Type B pancreatic cell (in vitro differentiated cells): ENCODE data around the gene ITGA8. TPM values are rescaled to one million over a fixed set of nuclear protein-coding genes. Genes with fewer than 3 reads are reported as not detected.

ENCODE experiments used
- DNase-seq: peaks from one replicate; pipeline ENCODE4 v3.0.0; 2021; ENCODE audit warnings: mixed read lengths; ENCODE audit not compliant: unreplicated experiment; ENCODE audit errors: extremely low spot score
- H3K27ac Mint-ChIP-seq: 2 replicates; pipeline ENCODE4 v1.8.0; 2021; ENCODE audit warnings: mild to moderate bottlenecking, mixed read lengths
- H3K27me3 Mint-ChIP-seq: 2 replicates; pipeline ENCODE4 v1.8.0; 2021; ENCODE audit warnings: mixed read lengths
- H3K36me3 Mint-ChIP-seq: 2 replicates; pipeline ENCODE4 v1.8.0; 2021; ENCODE audit warnings: mixed read lengths
- H3K4me1 Mint-ChIP-seq: one replicate; pipeline ENCODE4 v1.8.0; 2021; ENCODE audit warnings: mixed read lengths; ENCODE audit not compliant: unreplicated experiment
- H3K4me3 Mint-ChIP-seq: 2 replicates; pipeline ENCODE4 v1.8.0; 2021; ENCODE audit warnings: mild to moderate bottlenecking, mixed read lengths
- H3K9me3 Mint-ChIP-seq: 2 replicates; pipeline ENCODE4 v1.8.0; 2021; ENCODE audit warnings: mixed read lengths
- CTCF ChIP-seq: fragments of 200-600 bp; sonication (generic); conservative IDR thresholded peaks from 2 replicates; pipeline ENCODE4 v1.5.0; 2021; ENCODE audit warnings: antibody characterized with exemption, mild to moderate bottlenecking
- total RNA-seq: library from RNA; stranded (reverse); gene quantifications from 2 replicates; pipeline ENCODE4 v1.2.1, GENCODE V29; 2021; ENCODE audit warnings: low replicate concordance

The ITGA8 gene
- total RNA-seq, 1 donor from 2014 or later: 10.1 TPM

DNA sequence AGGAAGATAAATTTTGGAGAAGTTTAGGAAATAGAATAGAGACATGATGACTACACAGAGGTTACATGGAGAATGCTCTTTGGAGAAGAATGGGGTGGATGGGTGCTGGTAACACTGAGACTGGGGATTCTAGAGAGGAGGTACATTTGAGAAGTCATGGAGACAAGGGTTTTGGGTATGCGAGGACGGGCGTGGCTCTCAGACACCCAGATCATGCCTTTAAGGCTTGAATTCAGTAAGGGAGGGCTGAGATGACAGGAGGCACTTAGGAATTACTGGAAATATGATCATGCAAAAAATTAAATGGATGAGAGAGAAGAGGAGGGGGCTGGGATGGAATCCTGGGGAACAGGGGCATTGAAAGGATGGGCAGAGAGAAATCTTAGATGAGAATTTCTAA is 168.8 kb downstream of the ITGA8 start:
- Mint-ChIP-seq H3K4me3 (no peak overlapping the region), H3K4me1 (peaks cover 3% of the 10 kb centered on the region), H3K36me3 (no peaks in the 10 kb centered on the region), H3K27me3 (no peaks in the 10 kb centered on the region), H3K9me3 (peaks cover 6% of the 10 kb centered on the region), H3K27ac (no peak overlapping the region)
- no peak for DNase-seq
- no peak for TF ChIP-seq CTCF

GRCh38 chr10:15548331-15548730 is 171.4 kb downstream of the ITGA8 start:
- Mint-ChIP-seq H3K9me3 (peaks cover 16% of the 10 kb centered on the region), H3K27ac (no peak overlapping the region), H3K36me3 (no peaks in the 10 kb centered on the region), H3K4me3 (no peak overlapping the region), H3K27me3 (no peaks in the 10 kb centered on the region), H3K4me1 (no peaks in the 10 kb centered on the region)
- DNase-seq: no peak
- TF ChIP-seq CTCF: no peak

DNA sequence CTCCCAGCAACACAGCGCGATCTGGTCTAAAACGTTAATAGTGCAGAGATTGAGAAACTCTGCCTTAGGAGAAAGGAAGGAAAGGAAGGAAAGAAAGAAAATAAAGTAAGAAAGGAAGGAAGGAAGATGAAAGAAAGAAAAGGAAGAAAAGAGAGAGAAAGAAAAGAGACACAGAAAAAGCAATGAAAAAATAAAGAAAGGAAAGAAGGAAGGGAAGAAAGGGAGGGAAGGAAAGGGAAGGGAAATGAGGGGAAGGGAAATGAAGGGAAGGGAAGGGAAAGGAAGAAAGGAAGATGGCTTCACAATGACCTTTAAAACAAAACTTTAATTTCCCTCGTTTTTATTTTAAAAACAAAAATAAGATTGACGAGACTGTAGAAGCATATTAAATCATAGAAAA is 173.1 kb downstream of the ITGA8 start:
- Mint-ChIP-seq H3K27me3 (no peaks in the 10 kb centered on the region), H3K27ac (no peak overlapping the region), H3K4me1 (no peaks in the 10 kb centered on the region), H3K9me3 (peaks cover 18% of the 10 kb centered on the region), H3K36me3 (no peaks in the 10 kb centered on the region), H3K4me3 (no peak overlapping the region)
- DNase-seq: no peak
- no peak for TF ChIP-seq CTCF

- H3K27me3 Mint-ChIP-seq: no peaks in the 10 kb centered on the region
- DNase-seq: no peak
- no peaks in the 10 kb centered on the region for H3K4me1 Mint-ChIP-seq
- peaks cover 15% of the 10 kb centered on the region for H3K9me3 Mint-ChIP-seq
- no peak for TF ChIP-seq CTCF
- H3K36me3 Mint-ChIP-seq: no peaks in the 10 kb centered on the region
- H3K27ac Mint-ChIP-seq: no peak overlapping the region
- no peak overlapping the region for H3K4me3 Mint-ChIP-seq
Observed at GRCh38 chr10:15545884-15546283, 173.8 kb downstream of the ITGA8 start.

- no peak for TF ChIP-seq CTCF
- DNase-seq: no peak
- H3K4me3 Mint-ChIP-seq: no peak overlapping the region
- H3K36me3 Mint-ChIP-seq: no peaks in the 10 kb centered on the region
- peaks cover 12% of the 10 kb centered on the region for H3K9me3 Mint-ChIP-seq
- no peaks in the 10 kb centered on the region for H3K4me1 Mint-ChIP-seq
- H3K27me3 Mint-ChIP-seq: no peaks in the 10 kb centered on the region
- H3K27ac Mint-ChIP-seq: no peak overlapping the region
Observed at GRCh38 chr10:15545266-15545665, 174.5 kb downstream of the ITGA8 start.

DNA sequence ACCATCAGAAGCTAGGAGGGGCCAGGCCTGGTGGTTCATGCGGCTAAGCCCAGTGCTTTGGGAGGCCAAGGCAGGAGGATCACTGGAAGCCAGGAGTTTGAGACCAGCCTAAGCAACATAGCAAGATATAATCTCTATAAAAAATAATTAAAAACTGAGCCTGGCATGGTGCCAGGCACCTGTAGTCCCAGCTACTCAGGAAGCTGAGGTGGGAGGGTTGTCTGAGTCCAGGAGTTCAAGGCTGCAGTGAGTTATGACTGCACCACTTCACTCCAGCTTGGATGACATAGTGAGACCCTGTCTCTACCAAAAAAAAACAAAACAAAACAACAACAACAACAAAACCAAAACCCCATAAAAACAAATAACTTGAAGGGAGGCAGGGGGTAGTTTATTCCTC is 175.7 kb downstream of the ITGA8 start:
- peaks cover 4% of the 10 kb centered on the region for H3K36me3 Mint-ChIP-seq
- H3K27me3 Mint-ChIP-seq: no peaks in the 10 kb centered on the region
- H3K9me3 Mint-ChIP-seq: peaks cover 12% of the 10 kb centered on the region
- no peak overlapping the region for H3K27ac Mint-ChIP-seq
- no peaks in the 10 kb centered on the region for H3K4me1 Mint-ChIP-seq
- TF ChIP-seq CTCF: no peak
- H3K4me3 Mint-ChIP-seq: no peak overlapping the region
- no peak for DNase-seq
